ENCODE results near the gene PIAS1. TPM values are rescaled to one million over a fixed set of nuclear protein-coding genes. Genes with fewer than 3 reads are reported as not detected.

PIAS1 gene
- total and polyA plus RNA-seq, 12 donors: 5.8 to 37.9 (median 30.3) TPM

- intact Hi-C loops (cut with DNase I): loop anchor here in 1 of 10 donors (10.0 kb wide), 1 partner anchor 150 kb away; no protein-coding TSS in a partner anchor
- no peaks in the 10 kb centered on the region for H3K27me3 ChIP-seq
- H3K27ac ChIP-seq: no peak overlapping the region
- TF ChIP-seq CTCF (IDR thresholded peaks at IDR 0.05): no peak
- 78 to 81% methylated on average over 1 of the region's 1 CpG for WGBS, 2 donors
- H3K4me1 ChIP-seq: peaks cover 0 to 28% (median 0%) of the 10 kb centered on the region in 9 donors
- no peak overlapping the region for H3K4me3 ChIP-seq
- DNase-seq (no peak), ATAC-seq (no peak)
- H3K9me3 ChIP-seq: peaks cover 0 to 16% (median 0%) of the 10 kb centered on the region in 11 donors
- no peaks in the 10 kb centered on the region for H3K36me3 ChIP-seq
Observed at GRCh38 chr15:68034719-68035293, 19.3 kb upstream of the PIAS1 start.

- Histone ChIP-seq H3K36me3 (no peaks in the 10 kb centered on the region), H3K4me1 (peaks cover 0 to 12% (median 0%) of the 10 kb centered on the region in 9 donors), H3K9me3 (peaks cover 0 to 16% (median 0%) of the 10 kb centered on the region in 11 donors), H3K27ac (no peak overlapping the region), H3K4me3 (no peak overlapping the region), H3K27me3 (no peaks in the 10 kb centered on the region)
- DNase-seq (no peak), ATAC-seq (no peak)
- 79 to 84% methylated on average over 2 of the region's 2 CpGs for WGBS, 2 donors
- intact Hi-C loops (cut with DNase I): loop anchor here in 1 of 10 donors (10.0 kb wide), 1 partner anchor 153 kb away; no protein-coding TSS in a partner anchor
- TF ChIP-seq CTCF (IDR thresholded peaks at IDR 0.05): no peak
Observed at GRCh38 chr15:68038246-68038645, 15.9 kb upstream of the PIAS1 start.

- peaks cover 0 to 16% (median 0%) of the 10 kb centered on the region in 11 donors for H3K9me3 ChIP-seq
- no peak overlapping the region for H3K27ac ChIP-seq
- no peak for TF ChIP-seq CTCF (IDR thresholded peaks at IDR 0.05)
- no peaks in the 10 kb centered on the region for H3K36me3 ChIP-seq
- DNase-seq: no peak
- no peak overlapping the region for H3K4me3 ChIP-seq
- peaks cover 0 to 5% (median 0%) of the 10 kb centered on the region in 9 donors for H3K4me1 ChIP-seq
- WGBS, 2 donors: 98 to 100% methylated on average over 1 of the region's 1 CpG
- ATAC-seq: no peak
- H3K27me3 ChIP-seq: no peaks in the 10 kb centered on the region
- intact Hi-C loops (cut with DNase I): no loop called here
Observed at GRCh38 chr15:68040144-68040543, 14.0 kb upstream of the PIAS1 start.

- 84 to 89% methylated on average over 5 of the region's 5 CpGs for WGBS, 2 donors
- TF ChIP-seq CTCF (IDR thresholded peaks at IDR 0.05): no peak
- DNase-seq (no peak), ATAC-seq (no peak)
- H3K36me3 ChIP-seq: no peaks in the 10 kb centered on the region
- no peak overlapping the region for H3K4me3 ChIP-seq
- H3K4me1 ChIP-seq: peaks cover 0 to 5% (median 0%) of the 10 kb centered on the region in 9 donors
- no peak overlapping the region for H3K27ac ChIP-seq
- peaks cover 0 to 15% (median 0%) of the 10 kb centered on the region in 11 donors for H3K9me3 ChIP-seq
- no peaks in the 10 kb centered on the region for H3K27me3 ChIP-seq
- intact Hi-C loops (cut with DNase I): no loop called here
Observed at GRCh38 chr15:68042156-68042854, 11.8 kb upstream of the PIAS1 start.

Measured in heart right ventricle (tissue), 16 donors.